ENCODE results near the gene NPPB.

GRCh38 chr1:11833497-11833896, 25.2 kb downstream of the NPPB start:
- TF ChIP-seq POLR2A (IDR thresholded peaks at IDR 0.05) (no peak), CTCF (IDR thresholded peaks at IDR 0.05) (no peak), EP300 (IDR thresholded peaks at IDR 0.05) (no peak)

Data from tibial nerve (tissue), 4 donors.